Measurements from ENCODE around the gene TUBA1C. TPM values are rescaled to one million over a fixed set of nuclear protein-coding genes. Genes with fewer than 3 reads are reported as not detected.

The TUBA1C gene
- total and polyA plus RNA-seq, 10 of the 15 experiments (the other 5 are each of a cell fraction or from before 2014, with no cell fraction given): 285 to 1,003 (median 441) TPM

DNA sequence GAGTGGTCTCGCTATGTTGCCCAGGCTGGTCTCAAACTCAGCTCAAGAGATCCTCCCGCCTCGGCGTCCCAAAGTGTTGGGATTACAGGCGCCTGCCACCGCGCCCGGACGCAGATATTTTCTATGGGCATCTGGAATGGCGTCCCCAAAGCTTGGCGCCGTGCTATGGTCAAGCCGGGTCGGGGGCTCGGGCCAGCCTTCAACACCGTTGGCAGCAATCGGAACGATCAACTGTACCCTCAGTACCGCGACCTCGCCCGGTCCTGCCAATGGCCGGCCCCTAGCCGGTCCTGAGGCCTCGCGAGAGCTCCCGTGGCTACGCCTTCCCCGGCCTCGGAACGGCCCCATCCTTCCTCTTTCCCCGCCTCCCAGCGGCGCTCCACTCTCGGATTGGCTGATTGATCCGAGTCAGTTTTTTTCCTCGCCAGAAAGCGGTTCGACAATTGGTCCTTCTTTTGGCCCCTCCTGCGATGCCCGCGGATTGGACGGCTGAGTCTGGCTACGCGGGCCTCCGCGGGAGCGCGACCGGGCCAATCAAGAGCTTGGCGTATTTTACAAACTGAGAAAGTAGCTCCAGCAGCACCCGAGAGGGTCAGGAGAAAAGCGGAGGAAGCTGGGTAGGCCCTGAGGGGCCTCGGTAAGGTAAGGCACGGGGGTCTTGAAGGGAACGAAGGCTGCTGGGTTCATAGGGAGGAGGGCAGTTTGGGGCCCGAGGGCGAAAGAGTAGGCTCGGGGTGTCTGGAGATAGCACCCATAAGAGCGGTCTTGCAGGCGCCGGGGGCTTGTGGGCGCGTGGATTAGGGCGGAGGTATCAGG lies 58.0 kb downstream of the TUBA1C start, which contains the start of gene TROAP (continued):
- TF ChIP-seq POU2F2 (IDR thresholded peaks at IDR 0.05; ENCODE audit: borderline replicate concordance, low read depth, low read length) (0 out of 3 replicates have a peak, but pooled peaks have one; percentile 27), TCF3 (IDR thresholded peaks at IDR 0.05; ENCODE audit: borderline replicate concordance, insufficient read depth, low read depth, low read length) (no peak), JUND (IDR thresholded peaks at IDR 0.05; ENCODE audit: low read depth, low read length) (no peak), MYB (IDR thresholded peaks at IDR 0.05; ENCODE audit: borderline replicate concordance, low read depth, low read length) (no peak), SREBF2 (IDR thresholded peaks at IDR 0.05; ENCODE audit: low read length) (no peak), CBX5 (IDR thresholded peaks at IDR 0.05; ENCODE audit: low read depth) (no peak), NFIC (IDR thresholded peaks at IDR 0.05; ENCODE audit: low read depth, low read length) (no peak), MTA2 (IDR thresholded peaks at IDR 0.05; ENCODE audit: low read depth) (no peak), GATAD2B (conservative IDR thresholded peaks at IDR 0.05; ENCODE audit: low read depth) (0 out of 2 replicates have a peak, but pooled peaks have one; percentile 39), TCF12 (IDR thresholded peaks at IDR 0.05; ENCODE audit: low read depth, low read length) (0 out of 2 replicates have a peak, but pooled peaks have one; percentile 14), DPF2 (IDR thresholded peaks at IDR 0.05) (no peak), ZZZ3 (IDR thresholded peaks at IDR 0.05; ENCODE audit: control insufficient read depth, insufficient read length, low read depth) (no peak), JUNB (IDR thresholded peaks at IDR 0.05) (no peak), CBFB (IDR thresholded peaks at IDR 0.05; ENCODE audit: low read depth) (0 out of 2 replicates have a peak, but pooled peaks have one; percentile 30), SIX5 (IDR thresholded peaks at IDR 0.05; ENCODE audit: low read depth, low read length, severe bottlenecking) (no peak), SP1 (IDR thresholded peaks at IDR 0.05; ENCODE audit: low read depth, low read length) (peak; percentile 96)
- TF ChIP-seq, protein P1, sequence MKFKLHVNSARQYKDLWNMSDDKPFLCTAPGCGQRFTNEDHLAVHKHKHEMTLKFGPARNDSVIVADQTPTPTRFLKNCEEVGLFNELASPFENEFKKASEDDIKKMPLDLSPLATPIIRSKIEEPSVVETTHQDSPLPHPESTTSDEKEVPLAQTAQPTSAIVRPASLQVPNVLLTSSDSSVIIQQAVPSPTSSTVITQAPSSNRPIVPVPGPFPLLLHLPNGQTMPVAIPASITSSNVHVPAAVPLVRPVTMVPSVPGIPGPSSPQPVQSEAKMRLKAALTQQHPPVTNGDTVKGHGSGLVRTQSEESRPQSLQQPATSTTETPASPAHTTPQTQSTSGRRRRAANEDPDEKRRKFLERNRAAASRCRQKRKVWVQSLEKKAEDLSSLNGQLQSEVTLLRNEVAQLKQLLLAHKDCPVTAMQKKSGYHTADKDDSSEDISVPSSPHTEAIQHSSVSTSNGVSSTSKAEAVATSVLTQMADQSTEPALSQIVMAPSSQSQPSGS (IDR thresholded peaks at IDR 0.05; ENCODE audit: low read length): no peak
- TF ChIP-seq, protein P2, sequence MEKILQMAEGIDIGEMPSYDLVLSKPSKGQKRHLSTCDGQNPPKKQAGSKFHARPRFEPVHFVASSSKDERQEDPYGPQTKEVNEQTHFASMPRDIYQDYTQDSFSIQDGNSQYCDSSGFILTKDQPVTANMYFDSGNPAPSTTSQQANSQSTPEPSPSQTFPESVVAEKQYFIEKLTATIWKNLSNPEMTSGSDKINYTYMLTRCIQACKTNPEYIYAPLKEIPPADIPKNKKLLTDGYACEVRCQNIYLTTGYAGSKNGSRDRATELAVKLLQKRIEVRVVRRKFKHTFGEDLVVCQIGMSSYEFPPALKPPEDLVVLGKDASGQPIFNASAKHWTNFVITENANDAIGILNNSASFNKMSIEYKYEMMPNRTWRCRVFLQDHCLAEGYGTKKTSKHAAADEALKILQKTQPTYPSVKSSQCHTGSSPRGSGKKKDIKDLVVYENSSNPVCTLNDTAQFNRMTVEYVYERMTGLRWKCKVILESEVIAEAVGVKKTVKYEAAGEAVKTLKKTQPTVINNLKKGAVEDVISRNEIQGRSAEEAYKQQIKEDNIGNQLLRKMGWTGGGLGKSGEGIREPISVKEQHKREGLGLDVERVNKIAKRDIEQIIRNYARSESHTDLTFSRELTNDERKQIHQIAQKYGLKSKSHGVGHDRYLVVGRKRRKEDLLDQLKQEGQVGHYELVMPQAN (conservative IDR thresholded peaks at IDR 0.05): peak; percentile 100
- TF ChIP-seq, protein P3, sequence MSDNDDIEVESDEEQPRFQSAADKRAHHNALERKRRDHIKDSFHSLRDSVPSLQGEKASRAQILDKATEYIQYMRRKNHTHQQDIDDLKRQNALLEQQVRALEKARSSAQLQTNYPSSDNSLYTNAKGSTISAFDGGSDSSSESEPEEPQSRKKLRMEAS (IDR thresholded peaks at IDR 0.05; ENCODE audit: low read depth, low read length): no peak
- TF ChIP-seq, protein P4, sequence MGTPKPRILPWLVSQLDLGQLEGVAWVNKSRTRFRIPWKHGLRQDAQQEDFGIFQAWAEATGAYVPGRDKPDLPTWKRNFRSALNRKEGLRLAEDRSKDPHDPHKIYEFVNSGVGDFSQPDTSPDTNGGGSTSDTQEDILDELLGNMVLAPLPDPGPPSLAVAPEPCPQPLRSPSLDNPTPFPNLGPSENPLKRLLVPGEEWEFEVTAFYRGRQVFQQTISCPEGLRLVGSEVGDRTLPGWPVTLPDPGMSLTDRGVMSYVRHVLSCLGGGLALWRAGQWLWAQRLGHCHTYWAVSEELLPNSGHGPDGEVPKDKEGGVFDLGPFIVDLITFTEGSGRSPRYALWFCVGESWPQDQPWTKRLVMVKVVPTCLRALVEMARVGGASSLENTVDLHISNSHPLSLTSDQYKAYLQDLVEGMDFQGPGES (IDR thresholded peaks at IDR 0.05): peak; percentile 86
- TF ChIP-seq, protein P5, sequence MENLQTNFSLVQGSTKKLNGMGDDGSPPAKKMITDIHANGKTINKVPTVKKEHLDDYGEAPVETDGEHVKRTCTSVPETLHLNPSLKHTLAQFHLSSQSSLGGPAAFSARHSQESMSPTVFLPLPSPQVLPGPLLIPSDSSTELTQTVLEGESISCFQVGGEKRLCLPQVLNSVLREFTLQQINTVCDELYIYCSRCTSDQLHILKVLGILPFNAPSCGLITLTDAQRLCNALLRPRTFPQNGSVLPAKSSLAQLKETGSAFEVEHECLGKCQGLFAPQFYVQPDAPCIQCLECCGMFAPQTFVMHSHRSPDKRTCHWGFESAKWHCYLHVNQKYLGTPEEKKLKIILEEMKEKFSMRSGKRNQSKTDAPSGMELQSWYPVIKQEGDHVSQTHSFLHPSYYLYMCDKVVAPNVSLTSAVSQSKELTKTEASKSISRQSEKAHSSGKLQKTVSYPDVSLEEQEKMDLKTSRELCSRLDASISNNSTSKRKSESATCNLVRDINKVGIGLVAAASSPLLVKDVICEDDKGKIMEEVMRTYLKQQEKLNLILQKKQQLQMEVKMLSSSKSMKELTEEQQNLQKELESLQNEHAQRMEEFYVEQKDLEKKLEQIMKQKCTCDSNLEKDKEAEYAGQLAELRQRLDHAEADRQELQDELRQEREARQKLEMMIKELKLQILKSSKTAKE (IDR thresholded peaks at IDR 0.05; ENCODE audit: low read depth, poor library complexity, severe bottlenecking): no peak

Data from GM12878 (cell line).